Fibroblast of skin of right quadriceps (primary cell): Measurements from ENCODE around the gene GTF2E1.
A peak's percentile ranks its signal among the peaks of the same experiment; 100 is the strongest.
"Not testable (repeated sequence)": the region's sequence is repeated elsewhere in the genome, so short reads cannot be mapped to it uniquely, and the experiment has no call there.

Experiments used
- DNase-seq: peaks from one replicate; pipeline ENCODE4 v3.0.0-alpha.2; 2013

The GTF2E1 gene

DNA sequence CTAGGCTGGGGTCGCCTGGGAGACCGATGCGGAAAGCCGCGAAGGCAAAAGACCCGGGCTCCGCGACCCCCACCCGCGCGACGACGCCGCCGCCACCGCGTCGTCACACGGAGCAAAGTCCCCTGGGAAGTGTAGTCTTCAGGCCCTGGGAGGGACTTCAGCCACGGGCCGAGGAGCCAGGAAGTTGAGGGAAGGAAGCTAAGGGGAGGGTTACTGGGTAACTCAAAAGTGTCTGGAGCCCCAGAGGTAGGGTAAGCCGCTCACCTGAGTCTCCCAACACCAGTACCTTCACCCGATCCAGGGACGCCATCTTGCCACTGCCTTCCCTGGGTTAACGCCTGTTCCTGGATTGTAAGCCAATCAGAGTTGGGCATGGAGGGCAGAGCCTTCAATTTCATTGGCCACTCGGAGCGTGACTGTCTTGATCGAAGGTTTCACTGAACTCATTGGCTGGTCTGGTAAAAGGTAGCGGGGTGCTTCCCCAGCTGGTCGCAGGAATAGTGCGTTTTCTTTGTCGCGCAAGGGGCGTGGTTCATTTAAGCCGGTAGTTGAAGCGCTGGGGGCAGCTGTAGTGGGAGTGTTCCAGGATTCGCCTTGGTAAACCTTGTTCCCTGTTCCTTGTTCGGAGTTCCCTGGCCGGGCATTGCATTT is at the start of gene GTF2E1, which contains the start of gene RABL3:
Gene GTF2E1 (plus strand): TSS at position 547 of the 651 bp plus-strand sequence. CDS start 7,809 bp downstream, outside the sequence.
Gene RABL3 (minus strand): TSS at position 319 of the 651 bp plus-strand sequence. CDS start 9 bp downstream, at position 310.
- peak; percentile 100 for DNase-seq

DNA sequence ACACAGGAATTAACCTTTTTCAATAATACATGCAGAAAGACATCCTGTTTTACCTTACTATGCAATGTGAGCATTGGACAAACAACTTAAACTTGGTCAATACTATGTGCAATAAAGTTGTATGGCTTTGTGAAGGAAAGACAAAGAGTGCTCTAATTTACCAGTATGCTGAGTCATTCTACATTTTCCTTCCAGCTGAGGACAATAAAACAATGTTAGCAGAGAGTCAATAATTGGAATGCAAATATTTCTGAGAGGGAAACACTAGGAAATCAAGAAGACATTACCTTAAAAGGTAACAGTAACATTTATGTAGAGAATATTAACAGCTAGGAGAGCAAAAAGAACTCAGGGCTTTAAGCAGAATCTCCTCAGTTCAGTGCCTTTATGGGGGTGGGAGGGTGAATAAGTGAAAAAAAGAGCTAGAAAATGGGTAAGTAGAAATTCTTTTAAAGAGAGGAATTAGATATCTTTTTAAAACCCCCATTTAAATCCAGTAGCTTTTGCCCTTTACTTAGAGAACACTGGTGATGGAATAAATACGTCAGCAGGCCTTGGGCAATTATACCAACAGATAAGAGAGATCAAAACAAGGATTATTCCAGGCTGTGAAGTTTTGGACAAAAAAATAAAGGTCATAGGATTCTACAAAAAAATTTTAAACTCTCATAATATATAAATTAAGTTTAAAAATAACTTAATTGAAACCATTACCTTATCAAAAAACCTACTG is 48.9 kb upstream of the GTF2E1 start:
- peak; percentile 84 for DNase-seq

DNA sequence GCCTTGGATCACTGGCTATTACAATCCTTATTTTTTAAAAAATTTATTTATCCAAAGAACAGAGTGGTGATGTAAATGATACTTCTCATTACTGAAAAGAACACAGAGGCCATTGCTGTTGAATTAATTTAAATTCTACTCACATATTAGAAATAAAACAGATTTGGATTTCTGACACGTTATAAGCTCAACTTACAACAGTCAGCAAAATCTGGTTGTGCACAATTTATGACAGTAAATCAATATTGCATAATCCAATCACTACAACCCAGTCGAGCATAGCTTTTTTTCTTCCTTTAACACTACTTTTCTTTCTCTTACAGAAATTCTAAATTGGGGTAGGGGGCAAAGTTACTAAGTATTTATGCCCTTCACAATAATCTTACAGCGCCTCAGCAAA is 43.2 kb upstream of the GTF2E1 start:
- no peak for DNase-seq

DNA sequence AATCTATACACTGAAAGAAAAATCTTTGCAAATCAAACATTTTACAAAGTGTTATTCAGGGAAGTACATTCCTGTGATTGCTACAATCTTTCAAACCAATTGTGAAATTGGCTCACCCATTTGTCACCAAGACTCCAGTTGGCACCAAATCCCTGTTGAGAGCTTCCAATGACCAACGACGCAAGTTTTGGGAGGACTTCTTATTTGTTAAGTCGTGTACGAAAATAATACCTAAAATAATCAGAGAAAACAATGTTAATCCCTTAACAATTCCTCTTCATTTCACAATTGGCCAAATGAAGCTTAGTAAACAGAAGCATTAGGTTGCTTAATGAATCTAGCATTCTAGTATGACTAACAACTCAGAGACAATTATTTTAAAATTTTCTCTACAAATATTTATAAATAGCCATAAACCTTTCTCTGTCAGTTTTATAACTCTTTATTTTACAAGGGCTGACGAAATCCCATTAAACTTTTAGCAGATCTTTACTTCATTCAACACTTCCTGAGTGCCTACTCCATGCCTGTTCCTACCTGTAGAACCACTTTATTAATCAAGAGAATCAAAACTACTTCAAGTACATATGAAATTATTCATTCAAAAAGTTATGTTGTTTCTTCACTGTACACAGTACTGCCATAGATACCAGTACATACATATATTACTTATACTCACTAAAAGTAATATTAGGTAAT is 36.5 kb upstream of the GTF2E1 start:
- no peak for DNase-seq

DNA sequence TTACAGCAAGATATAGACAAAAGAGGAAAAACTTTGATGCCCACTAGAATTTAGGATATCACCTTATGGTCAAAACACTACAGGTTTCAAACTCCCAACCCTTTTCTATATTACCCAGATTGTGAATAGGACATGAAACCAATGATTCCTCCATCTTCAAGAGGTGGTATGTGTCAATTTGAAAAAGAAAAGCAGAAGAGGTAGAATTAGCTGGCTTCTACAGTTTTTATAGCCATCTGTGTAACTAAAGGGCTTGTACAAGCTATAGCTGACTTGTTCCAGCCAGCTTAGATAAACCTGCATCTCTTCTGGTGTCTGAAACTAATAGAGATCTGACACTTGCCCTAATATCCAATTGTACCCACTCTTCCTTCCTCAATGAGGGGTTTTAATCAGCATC is 35.6 kb upstream of the GTF2E1 start:
- DNase-seq: no peak

DNA sequence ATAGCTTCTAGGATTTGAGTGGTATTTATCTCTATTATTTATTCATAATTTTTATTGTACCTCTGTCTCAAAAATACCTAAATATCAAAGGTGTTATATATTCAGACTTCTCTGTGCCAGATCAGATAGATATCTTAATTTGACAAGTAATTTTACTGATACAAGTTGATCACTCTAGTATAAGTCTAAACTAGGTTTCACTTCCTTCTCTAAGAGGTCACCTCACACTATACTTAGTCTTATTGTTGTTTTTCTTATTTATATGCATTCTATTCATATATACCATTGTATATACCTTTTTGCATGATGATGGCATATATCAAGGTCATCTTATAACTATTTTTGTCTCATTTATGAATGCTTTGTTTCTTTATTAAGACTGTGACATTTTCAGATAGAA is 34.1 kb upstream of the GTF2E1 start:
- no peak for DNase-seq

DNA sequence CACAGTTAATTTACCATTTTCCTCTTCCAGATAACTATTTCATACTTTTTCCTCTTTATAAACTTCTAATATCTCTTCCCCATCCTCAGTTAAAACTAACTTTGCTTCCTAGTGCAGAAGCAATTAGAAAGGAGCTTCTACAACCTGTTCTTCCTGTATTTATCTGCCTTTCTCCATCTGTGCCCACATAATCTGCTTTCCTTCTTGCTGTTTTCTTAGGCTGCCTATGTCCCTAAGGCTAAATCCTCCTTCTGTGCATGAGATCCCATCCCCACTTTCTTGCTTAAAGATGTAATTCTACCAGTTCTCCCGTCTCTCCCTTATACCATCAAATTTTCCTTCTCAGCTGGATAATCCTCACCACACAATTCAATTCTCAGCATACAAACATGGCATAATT is 32.2 kb upstream of the GTF2E1 start:
- DNase-seq: no peak

DNA sequence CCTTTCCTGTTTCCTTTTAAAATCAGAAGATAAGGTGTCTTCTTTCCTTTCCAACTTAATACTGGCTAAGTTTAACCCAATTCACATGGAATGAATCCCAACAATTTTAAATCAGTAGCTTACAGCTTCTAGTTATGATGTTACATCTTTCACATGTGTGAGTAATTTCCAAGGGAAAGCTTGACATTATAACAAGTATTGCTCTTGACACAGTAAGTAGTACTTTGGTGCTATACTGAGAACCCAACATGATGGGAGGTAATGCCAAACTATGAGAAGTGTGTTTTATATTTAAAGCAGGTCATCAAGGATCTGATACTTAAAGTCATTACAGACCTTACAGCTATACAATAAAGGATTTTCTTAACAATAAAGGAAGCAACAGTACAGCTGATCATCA is 29.3 kb upstream of the GTF2E1 start:
- DNase-seq: no peak

DNA sequence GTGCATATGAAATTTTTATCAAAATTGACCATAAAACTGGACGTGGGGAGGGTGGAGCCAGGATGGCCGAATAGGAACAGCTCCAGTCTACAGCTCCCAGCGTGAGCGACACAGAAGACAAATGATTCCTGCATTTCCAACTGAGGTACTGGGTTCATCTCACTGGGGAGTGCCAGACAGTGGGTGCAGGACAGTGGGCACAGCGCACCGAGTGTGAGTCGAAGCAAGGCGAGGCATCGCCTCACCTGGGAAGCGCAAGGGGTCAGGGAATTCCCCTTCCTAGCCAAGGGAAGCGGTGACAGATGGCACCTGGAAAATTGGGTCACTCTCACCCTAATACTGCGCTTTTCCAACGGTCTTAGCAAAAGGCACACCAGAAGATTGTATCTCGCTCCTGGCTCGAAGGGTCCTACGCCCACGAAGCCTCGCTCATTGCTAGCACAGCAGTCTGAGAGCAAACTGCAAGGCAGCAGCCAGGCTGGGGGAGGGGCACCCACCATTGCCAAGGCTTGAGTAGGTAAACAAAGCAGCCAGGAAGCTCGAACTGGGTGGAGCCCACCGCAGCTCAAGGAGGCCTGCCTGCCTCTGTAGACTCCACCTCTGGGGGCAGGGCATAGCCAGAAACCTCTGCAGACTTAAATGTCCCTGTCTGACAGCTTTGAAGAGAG is 23.2 kb upstream of the GTF2E1 start:
- DNase-seq: not testable (repeated sequence)

DNA sequence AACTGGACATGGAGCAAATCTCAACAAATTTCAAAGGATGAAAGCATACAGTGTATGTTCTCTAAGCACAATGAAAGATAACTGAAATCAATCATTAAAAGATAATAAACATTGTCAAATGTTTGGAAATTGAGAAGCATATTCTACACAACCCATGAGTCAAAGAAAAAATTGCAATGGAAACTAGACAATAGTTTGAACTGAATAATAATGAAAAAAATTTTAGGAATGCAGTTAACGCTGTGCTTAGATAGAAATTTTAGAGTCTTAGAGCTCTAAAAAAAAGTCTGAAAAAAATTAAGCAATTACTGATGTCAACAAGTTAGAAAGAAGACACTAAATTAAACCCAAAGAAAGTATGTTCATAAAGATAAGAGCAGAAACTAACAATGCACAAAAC is 15.8 kb upstream of the GTF2E1 start:
- DNase-seq: peak; percentile 28

DNA sequence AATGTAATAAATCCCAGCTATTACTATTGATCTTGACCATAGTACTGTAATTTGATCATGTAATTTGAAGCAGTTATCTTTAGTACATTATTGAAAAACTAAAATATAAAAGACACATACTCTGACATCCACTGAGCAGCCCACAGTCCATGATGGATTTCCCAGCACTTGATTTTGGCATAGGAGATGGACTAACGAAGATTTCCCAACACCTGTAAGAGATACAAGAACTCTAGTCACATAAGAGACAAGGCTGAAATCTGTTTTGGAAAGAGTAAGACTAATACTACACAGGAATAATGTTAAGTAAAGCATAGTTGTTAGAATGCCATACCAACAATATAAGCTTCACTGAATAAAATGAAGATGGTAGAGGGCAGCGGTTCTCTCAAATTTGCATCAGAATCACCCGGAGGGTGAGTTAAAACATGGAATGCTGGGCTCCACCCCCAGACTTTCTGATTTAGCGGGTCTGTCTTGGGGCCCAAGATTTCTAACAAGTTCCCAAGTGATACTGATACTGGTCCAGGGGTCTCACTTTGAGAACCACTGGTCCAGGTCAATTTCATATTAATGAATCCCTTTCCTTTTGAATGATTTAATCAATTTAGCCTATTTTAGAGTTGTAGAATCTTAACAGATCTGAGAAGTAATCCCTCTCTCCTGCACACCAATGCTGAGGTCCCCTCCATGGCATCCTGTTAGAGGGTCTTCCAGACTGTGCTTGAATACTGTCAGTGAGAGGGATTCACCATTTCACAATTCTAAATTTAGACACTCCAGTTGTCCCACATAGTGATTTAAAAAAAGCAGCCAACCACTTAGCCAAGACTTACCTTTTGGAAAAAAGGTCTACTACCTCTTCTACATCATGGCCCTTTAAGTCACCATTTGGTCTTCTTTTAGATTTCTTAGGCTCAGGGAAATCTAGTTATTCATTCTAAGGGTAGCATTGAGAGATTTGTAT is 11.7 kb upstream of the GTF2E1 start:
- no peak for DNase-seq

DNA sequence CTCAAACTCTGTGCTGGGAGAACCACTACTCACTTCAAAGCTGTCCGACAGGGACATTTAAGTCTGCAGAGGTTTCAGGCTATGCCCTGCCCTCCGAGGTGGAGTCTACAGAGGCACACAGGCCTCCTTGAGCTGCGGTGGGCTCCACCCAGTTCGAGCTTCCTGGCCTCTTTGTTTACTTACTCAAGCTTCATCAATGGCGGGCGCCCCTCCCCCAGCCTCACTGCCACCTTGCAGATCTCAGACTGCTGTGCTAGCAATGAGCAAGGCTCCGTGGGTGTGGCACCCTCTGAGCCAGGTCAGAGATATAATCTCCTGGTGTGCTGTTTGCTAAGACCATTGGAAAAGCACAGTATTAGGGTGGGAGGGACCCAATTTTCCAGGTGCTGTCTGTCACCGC is 4.5 kb upstream of the GTF2E1 start:
- not testable (repeated sequence) for DNase-seq

DNA sequence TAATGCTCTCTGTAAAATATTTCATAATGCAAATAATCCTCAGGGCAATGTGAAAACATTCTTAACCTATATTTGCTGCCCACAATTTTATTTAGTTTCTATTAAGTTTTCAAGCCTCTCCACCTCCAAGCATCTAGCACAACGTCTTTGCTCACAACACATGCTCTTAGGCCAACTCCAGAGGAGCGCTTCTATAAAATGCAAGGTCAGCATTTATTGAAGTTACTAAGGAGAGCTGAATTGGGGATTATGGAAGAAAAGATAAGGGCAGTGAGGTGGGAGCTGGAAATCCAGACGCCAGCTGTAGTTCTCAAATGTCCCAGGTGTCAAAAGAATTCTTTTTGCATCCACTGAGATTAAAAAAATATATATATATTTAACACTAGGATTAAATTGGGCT is 1.2 kb upstream of the GTF2E1 start:
- no peak for DNase-seq

DNA sequence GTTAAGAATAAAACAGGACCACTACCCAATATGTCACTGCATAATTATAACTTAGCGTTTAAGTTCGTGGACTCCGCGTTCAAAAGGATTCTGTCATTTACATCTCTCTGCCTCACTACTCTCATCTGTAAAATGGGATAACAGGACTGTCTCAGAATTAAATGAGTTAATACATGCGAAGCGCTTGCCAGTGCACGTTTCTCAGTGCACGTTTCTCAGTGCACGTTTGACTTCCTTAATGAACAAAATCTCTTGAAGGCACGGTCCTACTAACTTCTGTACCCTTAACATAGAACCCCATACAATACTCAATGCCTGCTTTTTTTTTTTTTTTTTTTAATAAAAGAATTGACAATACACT is 727 bp upstream of the GTF2E1 start:
- DNase-seq: peak; percentile 62

DNA sequence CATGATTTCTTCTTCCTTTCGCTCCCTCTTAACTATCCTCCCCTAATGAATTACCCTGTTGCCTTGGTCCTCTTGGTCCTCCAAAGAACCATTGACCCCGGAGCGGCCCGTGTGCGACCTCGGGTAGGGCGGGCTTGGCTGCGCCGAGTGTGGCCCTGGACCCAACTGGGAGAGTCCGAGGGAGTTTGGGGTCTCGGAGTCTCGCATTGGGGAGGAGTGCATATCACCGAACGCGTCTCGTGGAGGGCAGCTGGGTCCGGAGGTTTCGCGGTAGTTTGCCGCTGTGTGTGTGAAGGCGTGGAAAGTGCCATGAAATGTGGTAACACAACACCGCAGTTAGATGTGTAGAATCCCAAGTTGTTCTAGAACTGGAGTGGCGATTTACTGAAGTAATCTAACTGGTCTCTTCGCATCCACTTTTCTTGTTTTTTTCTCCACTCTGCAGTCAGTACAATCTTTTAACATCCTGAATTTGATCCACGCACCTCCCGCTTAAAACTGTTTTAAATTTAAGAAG is 363 bp downstream of the GTF2E1 start:
- DNase-seq: peak; percentile 24

DNA sequence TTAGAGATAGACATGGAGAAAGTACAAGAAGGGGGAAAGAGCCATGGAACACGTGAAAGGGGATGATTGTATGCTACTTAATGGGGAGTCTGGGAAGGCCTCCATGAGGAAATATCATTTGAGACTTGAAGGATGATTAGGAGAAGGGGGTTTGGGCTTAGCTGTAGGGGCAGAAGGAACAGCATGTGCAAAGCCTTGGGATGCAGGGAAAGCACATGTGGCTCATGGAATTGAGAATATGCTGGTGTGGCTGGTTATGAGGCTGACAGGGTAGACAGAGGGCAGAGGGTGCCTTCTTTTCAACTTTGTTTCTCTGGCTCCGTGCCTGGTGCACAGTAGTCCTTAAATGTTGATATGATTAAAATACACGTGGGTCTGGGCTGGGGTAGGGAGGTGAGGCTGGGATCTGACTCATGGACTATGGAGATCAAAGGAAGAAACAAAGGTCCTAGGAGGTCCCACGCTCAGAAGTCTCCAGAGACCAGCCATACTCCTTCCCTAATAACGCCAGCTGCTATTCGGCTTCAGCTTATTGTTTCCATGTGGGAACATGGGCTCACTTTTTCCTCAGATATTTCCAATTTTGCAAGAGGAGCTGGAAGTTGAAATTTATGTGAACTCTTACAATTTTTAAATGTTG is 1.1 kb downstream of the GTF2E1 start:
- DNase-seq: peak; percentile 64

DNA sequence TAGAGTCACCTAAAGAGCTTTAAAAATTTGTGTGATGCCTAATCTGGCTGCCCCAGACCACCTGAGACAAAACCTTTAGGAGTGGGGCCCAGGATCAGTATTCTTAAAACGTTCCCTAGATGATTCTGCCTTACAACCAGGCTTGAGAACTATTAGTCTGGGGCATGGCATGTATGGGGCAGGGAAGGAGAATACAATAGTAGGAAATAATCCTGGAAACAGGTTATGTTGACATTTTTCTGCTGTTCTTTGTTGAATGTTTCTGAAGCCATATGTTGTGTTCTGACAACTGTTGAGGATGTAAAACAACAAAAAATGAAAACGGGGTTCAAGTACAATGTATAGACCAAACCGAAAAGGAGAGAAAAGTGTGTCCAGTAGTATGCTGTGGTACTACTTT is 2.9 kb downstream of the GTF2E1 start:
- DNase-seq: no peak

DNA sequence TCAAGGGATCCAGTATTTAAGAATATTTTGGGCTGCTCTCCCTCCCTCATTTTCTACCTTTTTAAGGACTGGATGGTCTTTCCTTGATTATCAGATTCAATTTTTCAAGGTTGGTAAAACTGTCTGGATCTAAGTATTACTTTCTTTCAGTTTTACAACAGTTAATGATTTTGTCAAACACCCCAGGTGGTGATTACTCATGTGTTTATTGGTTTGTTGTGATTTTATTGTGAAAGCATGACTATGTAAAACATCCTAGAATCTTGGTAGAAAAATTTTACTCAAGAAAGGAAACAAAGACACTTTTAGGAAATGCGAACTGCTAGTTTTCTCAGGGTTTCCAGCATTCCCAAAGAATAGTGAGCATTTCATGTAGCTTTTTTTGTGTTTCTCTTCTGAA is 7.3 kb downstream of the GTF2E1 start:
- DNase-seq: no peak

DNA sequence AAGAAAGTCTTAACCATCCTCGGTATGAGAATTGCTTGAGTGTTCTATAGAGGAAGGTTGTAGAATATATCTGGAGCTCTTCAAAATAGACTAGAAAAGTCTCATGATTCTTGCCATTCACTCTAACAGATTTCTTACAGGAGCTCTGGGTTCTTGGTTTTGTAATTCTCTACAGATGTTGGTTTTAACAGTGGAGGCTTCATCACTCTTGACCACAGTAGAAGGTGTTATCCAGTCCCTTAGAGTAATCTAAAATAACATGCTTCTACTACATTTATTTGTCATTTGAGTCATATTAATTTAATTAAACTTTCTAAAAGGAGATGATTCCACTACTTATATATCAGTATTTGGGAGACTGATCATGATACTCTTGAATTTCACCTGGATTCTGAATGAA is 9.7 kb downstream of the GTF2E1 start:
- DNase-seq: no peak

DNA sequence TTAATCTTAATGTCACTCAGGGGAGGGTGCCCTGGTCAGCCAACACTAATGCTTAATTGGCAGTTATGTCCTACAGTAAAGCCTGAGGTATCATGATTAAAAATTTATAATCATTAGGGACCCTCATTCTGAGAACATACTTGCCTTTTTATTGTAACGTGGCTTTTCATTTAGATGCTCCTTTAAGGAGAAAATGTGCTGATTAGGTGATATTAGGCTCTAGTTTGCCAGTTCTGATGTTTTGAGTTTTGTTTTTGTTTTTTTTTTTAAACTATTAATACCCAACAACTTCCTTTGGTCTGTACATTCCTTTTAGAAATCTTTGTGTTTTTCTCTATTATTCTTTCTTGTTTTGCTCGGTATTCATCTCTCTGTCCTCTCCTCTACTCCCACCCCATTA is 10.3 kb downstream of the GTF2E1 start:
- no peak for DNase-seq

DNA sequence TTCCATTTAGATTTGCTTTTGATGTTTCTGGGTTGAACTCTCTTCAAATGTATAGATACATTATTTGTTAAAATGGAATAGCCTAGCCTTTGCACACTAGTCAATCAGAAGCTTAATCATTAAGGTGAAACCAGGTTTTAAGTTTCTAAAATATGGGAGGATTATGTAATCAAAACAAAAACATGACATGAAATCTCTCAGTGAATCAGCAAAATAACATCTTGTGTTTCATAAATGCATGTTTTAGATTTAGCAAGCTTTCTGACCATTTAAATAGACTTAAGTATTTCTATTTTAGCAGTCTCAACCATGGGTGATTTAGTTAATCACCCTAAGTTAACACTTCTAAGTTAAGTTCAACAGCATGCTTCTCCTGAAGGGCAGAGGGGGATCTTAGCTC is 11.3 kb downstream of the GTF2E1 start:
- DNase-seq: no peak

DNA sequence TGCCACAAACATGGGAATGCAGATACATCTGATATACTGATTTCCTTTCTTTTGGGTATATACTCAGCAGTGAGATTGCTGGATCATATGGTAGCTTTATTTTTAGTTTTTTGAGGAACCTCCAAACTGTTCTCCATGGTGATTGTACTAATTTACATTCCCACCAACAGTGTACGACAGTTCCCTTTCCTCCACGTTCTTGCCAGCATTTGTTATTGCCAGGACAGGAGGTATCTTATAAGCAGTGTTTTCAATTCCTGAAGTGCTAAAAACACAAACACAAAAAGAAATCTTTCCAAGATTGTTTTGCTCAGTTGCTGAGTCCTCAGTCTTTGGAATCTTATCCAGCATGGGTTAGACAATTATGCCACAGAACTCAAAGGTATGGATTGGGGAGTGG is 13.5 kb downstream of the GTF2E1 start:
- no peak for DNase-seq
